ENCODE data around the gene SUPT4H1. TPM values are rescaled to one million over a fixed set of nuclear protein-coding genes. Genes with fewer than 3 reads are reported as not detected.

Gene SUPT4H1
- total and polyA plus RNA-seq, 2 donors (not counting 1 experiment from before 2014, with no cell fraction given): 30.2 to 60.1 TPM

DNA sequence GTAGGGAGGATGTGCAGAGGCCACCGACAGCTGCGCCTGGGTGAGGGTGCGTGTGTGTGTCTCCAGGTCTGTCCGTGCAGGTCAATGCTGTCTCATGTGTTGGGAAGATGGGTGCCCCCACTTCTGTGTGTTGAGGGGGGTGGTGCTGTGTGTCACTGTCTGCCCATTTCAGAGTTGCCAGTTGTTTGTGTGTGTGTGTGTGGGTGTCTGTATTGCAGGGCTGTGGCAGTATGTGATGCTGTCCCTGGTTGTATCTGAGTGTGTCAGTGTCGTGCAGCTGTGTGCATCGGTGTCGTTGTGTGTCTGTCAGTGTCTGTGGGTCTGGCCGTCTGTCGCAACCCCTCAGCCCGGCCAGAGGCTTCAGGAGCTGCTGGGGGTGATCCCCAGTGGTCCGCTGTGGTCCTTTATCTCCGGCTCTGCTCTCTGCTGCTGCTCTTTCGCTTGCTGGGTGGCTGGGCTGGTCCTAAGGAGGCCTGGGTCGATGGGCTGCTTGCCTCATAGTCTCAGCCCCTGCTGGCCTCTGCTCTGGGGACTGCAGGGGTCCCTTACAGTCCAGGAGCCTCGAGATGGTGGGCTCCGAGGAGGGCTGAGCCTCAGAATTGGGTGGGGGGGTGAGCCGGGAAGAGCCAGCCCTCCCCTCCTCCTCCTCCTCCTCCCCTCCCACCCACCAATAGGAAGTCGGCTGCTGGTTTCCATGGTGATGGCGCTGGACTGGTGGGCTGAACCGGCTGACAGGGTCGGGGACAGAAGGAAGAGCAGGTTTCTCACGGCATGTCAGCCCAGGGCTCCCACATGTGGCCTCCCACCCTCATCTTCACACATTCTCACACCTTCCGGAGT, 23.6 kb downstream of the SUPT4H1 start, which contains the start of gene TSPOAP1:
TSPOAP1 (minus strand) TSS at position 601 of the 840 bp plus-strand sequence. CDS start 875 bp downstream, outside the sequence.
- Histone ChIP-seq H3K27ac (ENCODE audit: low read length in 2 of 2) (peak within 1 kb of the TSS; percentile 73 to 85), H3K9me3 (ENCODE audit: control extremely low read depth in 1 of 3, control insufficient read depth in 2 of 3, insufficient read depth in 1 of 3, low read length in 2 of 3) (no peaks in the 10 kb centered on the region), H3K4me1 (ENCODE audit: control insufficient read depth in 2 of 2, insufficient read depth in 2 of 2, low read length in 2 of 2) (peaks cover 33 to 67% of the 10 kb centered on the region in 2 donors), H3K36me3 (replicated peaks in 1 of 2; ENCODE audit: control extremely low read depth in 1 of 2, control insufficient read depth in 1 of 2, extremely low read depth in 1 of 2, insufficient read depth in 2 of 2, low read length in 1 of 2) (peaks cover 2 to 29% of the 10 kb centered on the region in 2 experiments), H3K79me2 (ENCODE audit: control insufficient read depth, insufficient read depth, low read length) (peaks cover 51% of the 10 kb centered on the region), H2AFZ (ENCODE audit: insufficient read depth, low read depth, low read length, poor library complexity, severe bottlenecking) (peak within 1 kb of the TSS; percentile 12), H3K4me2 (replicated peaks; ENCODE audit: low read depth, low read length, poor library complexity, severe bottlenecking) (peak within 1 kb of the TSS; percentile 92), H3K9ac (ENCODE audit: low read length) (peak within 1 kb of the TSS; percentile 99), H4K20me1 (ENCODE audit: control insufficient read depth, insufficient read depth, low read length, poor library complexity, severe bottlenecking) (peaks cover 45% of the 10 kb centered on the region), H3K4me3 (ENCODE audit: control extremely low read depth in 1 of 5, extremely low read depth in 1 of 5, insufficient read depth in 1 of 5, low read depth in 2 of 5, low read length in 4 of 5) (peak within 1 kb of the TSS; percentile 81 to 100 (median 99)), H3K27me3 (replicated peaks in 1 of 4; ENCODE audit: control extremely low read depth in 1 of 4, control insufficient read depth in 3 of 4, insufficient read depth in 4 of 4, low read length in 3 of 4) (no peaks in the 10 kb centered on the region)
- intact Hi-C loops (cut with micrococcal nuclease): loop anchor here (1.0 to 2.0 kb wide), 6 partner anchors 10 to 190 kb away; partner anchors contain the start of genes RNF43 and SUPT4H1
- no peak for TF ChIP-seq EZH2 (IDR thresholded peaks at IDR 0.05; ENCODE audit: borderline replicate concordance, insufficient read depth, low read depth, low read length, poor library complexity, severe bottlenecking)
- TF ChIP-seq, protein P1, sequence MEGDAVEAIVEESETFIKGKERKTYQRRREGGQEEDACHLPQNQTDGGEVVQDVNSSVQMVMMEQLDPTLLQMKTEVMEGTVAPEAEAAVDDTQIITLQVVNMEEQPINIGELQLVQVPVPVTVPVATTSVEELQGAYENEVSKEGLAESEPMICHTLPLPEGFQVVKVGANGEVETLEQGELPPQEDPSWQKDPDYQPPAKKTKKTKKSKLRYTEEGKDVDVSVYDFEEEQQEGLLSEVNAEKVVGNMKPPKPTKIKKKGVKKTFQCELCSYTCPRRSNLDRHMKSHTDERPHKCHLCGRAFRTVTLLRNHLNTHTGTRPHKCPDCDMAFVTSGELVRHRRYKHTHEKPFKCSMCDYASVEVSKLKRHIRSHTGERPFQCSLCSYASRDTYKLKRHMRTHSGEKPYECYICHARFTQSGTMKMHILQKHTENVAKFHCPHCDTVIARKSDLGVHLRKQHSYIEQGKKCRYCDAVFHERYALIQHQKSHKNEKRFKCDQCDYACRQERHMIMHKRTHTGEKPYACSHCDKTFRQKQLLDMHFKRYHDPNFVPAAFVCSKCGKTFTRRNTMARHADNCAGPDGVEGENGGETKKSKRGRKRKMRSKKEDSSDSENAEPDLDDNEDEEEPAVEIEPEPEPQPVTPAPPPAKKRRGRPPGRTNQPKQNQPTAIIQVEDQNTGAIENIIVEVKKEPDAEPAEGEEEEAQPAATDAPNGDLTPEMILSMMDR (IDR thresholded peaks at IDR 0.05): no peak
- ATAC-seq (ENCODE audit: low read depth) (peak; percentile 4), DNase-seq (peak; percentile 84)
- H3K4me1 Mint-ChIP-seq: peaks cover 62% of the 10 kb centered on the region
- ChIA-PET POLR2A (interaction anchor here (0.6 to 19.3 kb wide), 10 partner anchors 12 to 182 kb away, joined by 3 to 663 read pairs (median 4); partner anchors contain the start of genes HSF5, RNF43 and SUPT4H1), CTCF (interaction anchor here (0.6 to 17.9 kb wide), 6 partner anchors 12 to 676 kb away, joined by 3 to 587 read pairs (median 20); partner anchors contain the start of genes RNF43 and SUPT4H1)
- no peaks in the 10 kb centered on the region for H3K27me3 Mint-ChIP-seq
- WGBS (ENCODE audit: insufficient coverage): under 1% methylated on average over 18 of the region's 23 CpGs
- peak within 1 kb of the TSS; percentile 93 for H3K27ac Mint-ChIP-seq
- peak within 1 kb of the TSS; percentile 91 for H3K4me3 Mint-ChIP-seq
- no peaks in the 10 kb centered on the region for H3K9me3 Mint-ChIP-seq (ENCODE audit: insufficient read depth)
